Measurements from ENCODE around the gene GJC3. TPM values are rescaled to one million over a fixed set of nuclear protein-coding genes. Genes with fewer than 3 reads are reported as not detected.

Gene GJC3
- total RNA-seq, 1 experiment from 2014 or later = not detected

Other genes with a start within 250 kb of the GJC3 start
- gene CYP3A5, start 249.6 kb downstream of the GJC3 start, total RNA-seq (2014; rRNA removed; shearing (Covaris generic)) = 0.37 and 1.8 TPM in 2 replicates
- gene CYP3A7, start 194.4 kb downstream of the GJC3 start, total RNA-seq (2014; rRNA removed; shearing (Covaris generic)) = not detected in 2 replicates
- not detected in 2 replicates for gene CYP3A4, start 145.4 kb downstream of the GJC3 start, total RNA-seq (2014; rRNA removed; shearing (Covaris generic))
- not detected in 2 replicates for gene CYP3A43, start 101.6 kb downstream of the GJC3 start, total RNA-seq (2014; rRNA removed; shearing (Covaris generic))
- gene OR2AE1, start 52.6 kb downstream of the GJC3 start, total RNA-seq (2014; rRNA removed; shearing (Covaris generic)) = not detected in 2 replicates
- gene TRIM4, start 10.1 kb downstream of the GJC3 start, total RNA-seq (2014; rRNA removed; shearing (Covaris generic)) = 11.4 and 13.9 TPM in 2 replicates
- gene AZGP1, start 46.4 kb upstream of the GJC3 start, total RNA-seq (2014; rRNA removed; shearing (Covaris generic)) = not detected in 2 replicates
- 11.5 and 19.4 TPM in 2 replicates for gene ZKSCAN1, start 86.0 kb upstream of the GJC3 start, total RNA-seq (2014; rRNA removed; shearing (Covaris generic))
- gene ZSCAN21, start 120.2 kb upstream of the GJC3 start, total RNA-seq (2014; rRNA removed; shearing (Covaris generic)) = 13.9 and 20.7 TPM in 2 replicates
- 27.4 and 36.9 TPM in 2 replicates for gene ZNF3, start 152.1 kb upstream of the GJC3 start, total RNA-seq (2014; rRNA removed; shearing (Covaris generic))
- gene COPS6, start 159.3 kb upstream of the GJC3 start, total RNA-seq (2014; rRNA removed; shearing (Covaris generic)) = 56.4 and 111 TPM in 2 replicates
- gene MCM7, start 171.8 kb upstream of the GJC3 start, total RNA-seq (2014; rRNA removed; shearing (Covaris generic)) = 200 and 254 TPM in 2 replicates
- gene AP4M1, start 172.0 kb upstream of the GJC3 start, total RNA-seq (2014; rRNA removed; shearing (Covaris generic)) = 11.1 and 17.5 TPM in 2 replicates
- gene TAF6, start 189.7 kb upstream of the GJC3 start, total RNA-seq (2014; rRNA removed; shearing (Covaris generic)) = 20.5 and 35.3 TPM in 2 replicates
- 22.5 and 24.6 TPM in 2 replicates for gene CNPY4, start 190.0 kb upstream of the GJC3 start, total RNA-seq (2014; rRNA removed; shearing (Covaris generic))
- 2.4 and 3.3 TPM in 2 replicates for gene MBLAC1, start 197.3 kb upstream of the GJC3 start, total RNA-seq (2014; rRNA removed; shearing (Covaris generic))
- 115 and 123 TPM in 2 replicates for gene LAMTOR4, start 219.3 kb upstream of the GJC3 start, total RNA-seq (2014; rRNA removed; shearing (Covaris generic))
- 5.1 and 7.4 TPM in 2 replicates for gene TRAPPC14, start 229.1 kb upstream of the GJC3 start, total RNA-seq (2014; rRNA removed; shearing (Covaris generic))
- gene GAL3ST4, start 239.0 kb upstream of the GJC3 start, total RNA-seq (2014; rRNA removed; shearing (Covaris generic)) = 1.2 and 2.7 TPM in 2 replicates
- gene GPC2, start 247.8 kb upstream of the GJC3 start, total RNA-seq (2014; rRNA removed; shearing (Covaris generic)) = 4.4 and 6.5 TPM in 2 replicates
- gene STAG3, start 248.3 kb upstream of the GJC3 start, total RNA-seq (2014; rRNA removed; shearing (Covaris generic)) = 0.26 TPM in 1 of 2 replicates, not detected in the other

Data from SJSA1 (cell line).